Stimulated activated CD4-positive, alpha-beta T cell treated with anti-CD3 and anti-CD28 coated beads, Interleukin-4, amount 100 ng/mL, for 4 hours (primary cell): ENCODE data around the gene CAPZA1.
"Not testable (repeated sequence)": the region's sequence is repeated elsewhere in the genome, so short reads cannot be mapped to it uniquely, and the experiment has no call there.

ENCODE experiments used
- DNase-seq, 2 experiments: peaks; one replicate each; pipeline ENCODE4 v3.0.0-alpha.2; 2020

The CAPZA1 gene

DNA sequence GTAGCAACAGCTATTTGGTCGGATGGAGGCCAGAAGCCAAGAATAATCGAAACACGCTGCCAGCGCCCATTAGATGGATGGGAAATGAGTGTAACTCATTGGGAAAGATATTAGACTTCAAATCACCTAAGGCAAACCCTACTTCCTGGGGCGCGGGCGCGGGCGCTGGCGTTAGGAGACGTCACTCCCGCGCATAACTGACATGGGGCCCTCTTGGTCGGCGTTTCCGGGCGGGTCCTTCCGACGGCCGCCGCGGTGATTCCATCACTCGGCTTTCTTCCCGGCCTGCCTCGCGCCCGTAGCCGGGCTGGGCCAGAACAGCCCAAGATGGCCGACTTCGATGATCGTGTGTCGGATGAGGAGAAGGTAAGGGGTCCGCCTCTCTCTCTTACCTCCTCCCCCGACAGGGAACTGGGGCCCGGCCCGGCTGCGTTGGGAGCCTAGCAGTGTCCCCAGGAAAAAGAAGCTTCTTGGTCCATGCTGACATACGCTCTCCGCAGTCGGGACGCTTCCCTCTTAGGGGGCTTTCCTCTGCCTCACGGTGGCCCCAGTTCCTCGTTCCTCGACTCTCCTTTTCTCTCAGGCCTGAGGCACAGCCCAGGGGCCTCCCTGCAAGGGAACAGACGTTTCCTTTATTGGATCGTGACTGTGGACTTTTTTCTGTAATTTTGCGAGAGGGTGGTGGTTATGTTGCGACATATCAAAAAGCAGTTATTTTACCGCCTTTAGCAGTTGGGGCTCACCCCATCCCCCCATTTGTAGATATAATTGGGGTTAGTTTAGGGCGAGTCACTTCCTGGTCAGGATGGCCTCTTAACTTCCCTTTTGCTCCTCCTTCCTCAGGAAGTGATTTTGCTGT is at the start of gene CAPZA1:
Gene CAPZA1 (plus strand): TSS at position 315 of the 859 bp plus-strand sequence. CDS start 13 bp downstream, at position 328.
- DNase-seq, result peak; percentile 86 to 89

GRCh38 chr1:112575154-112575804 is 44.4 kb upstream of the CAPZA1 start:
- DNase-seq, result no peak

DNA sequence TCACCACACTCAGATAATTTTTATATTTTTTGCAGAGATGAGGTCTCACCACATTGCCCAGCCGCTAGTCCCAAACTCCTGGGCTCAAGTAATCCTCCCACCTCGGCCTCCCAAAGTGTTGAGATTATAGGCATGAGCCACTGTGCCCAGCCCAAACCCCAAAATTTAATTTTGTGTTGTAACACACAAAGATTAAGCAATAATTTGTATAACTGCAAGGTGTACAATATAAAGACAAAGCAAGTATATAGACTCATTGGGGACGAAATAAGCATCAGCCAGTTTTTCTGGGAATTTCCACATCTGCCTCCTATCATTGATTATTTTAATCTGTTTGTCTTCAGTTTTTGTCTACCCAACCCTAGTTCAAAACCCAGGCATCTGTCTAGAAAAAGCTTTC is 43.4 kb upstream of the CAPZA1 start:
- DNase-seq, result no peak

- no peak for DNase-seq
These were observed 39.7 kb upstream of the CAPZA1 start for GRCh38 chr1:112579801-112580510.

DNA sequence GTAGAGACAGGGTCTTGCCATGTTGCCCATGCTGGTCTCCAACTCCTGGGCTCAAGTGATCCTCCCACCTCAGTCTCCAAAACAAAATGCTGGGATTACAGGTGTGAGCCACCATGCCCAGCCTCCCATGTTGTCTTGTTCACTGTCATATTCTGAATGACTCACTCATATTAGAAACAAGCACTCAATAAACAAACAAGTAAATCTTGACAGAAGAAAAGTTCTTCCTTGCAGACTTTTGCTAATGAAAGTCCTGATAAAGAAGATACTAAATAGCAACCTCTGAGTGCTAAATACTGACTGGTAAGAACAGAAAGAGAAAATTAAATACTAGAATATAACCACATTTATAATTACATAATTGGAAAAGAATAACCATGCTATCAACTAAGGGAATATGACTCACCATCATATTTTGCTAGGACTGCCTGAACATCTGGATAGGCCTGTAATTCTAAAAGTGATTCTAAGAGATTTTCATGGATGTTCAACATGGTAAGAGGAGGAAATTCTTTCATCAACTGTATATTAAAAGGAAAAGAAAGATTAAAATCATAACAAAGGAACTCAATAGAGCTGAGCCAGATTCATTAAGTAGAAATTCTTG is 37.9 kb upstream of the CAPZA1 start:
- no peak for DNase-seq

DNA sequence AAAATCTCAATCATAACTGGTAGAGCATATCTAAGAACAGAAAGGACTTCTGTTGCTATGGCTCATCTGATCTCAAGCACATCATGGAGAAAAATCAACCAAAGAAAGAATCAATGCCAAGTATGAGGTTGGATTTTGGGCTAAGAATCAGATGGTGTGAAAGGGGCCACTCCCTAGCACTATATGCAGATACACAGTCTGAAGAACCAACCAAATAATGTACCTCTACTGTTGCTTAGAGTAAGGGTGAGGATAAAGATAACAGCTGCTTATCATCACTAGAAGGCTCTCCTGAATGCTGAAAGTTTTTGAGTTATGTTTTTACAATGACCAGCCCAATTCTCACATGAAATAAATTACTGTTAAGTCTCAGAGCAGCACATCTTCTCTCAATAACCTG is 36.3 kb upstream of the CAPZA1 start:
- DNase-seq, result no peak

DNA sequence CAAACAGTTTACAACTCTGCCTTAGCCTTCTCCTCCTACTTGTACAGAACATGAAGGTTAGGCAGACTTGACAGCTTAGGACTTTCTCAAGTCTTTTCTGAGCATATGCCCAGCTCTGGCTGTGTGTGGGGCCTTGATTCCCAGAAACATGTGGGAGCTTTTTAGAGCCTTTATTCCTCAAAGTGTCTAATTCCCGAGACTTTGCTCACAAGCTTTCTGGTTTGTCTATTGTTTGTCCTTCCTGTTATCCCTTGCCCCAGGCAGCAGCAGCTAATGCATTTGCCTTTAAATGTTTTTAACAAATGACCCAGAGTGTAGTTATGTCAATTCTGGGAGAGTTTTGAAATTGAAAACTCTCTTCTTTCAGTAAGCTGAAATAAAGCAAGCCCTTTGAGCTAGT is 29.9 kb upstream of the CAPZA1 start:
- no peak for DNase-seq

DNA sequence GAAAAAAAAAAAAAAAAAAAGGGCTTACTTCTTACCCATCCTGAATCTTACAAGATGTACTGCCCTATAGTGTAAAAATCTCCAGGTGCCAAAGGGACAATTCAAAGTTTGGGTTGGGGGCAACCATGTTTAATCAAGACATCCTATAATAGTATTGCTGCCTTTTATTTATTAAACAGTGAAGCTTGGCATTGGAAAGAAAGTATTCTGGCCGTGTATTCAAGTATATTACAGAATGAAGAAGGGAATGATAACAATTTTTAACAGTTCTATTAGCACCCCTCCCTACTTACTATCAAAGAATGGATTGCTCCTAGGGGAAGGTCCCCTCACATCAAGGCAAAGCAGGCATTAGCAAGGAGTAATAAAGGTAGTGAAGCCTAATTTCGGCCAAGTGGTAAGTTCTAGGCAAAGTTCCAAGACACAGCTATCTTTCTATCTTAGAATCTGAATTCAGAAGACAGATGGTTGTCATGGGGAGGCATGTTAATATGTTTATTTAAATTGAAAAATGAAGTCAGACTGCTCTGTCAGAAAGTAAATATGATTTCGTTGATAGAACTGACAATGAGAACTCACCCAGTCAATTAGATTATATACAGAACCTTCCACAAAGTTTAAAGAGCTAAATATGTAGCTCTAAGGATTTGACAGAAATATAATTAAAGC is 25.3 kb upstream of the CAPZA1 start:
- no peak for DNase-seq

GRCh38 chr1:112599477-112599876 is 20.2 kb upstream of the CAPZA1 start:
- DNase-seq, result no peak

DNA sequence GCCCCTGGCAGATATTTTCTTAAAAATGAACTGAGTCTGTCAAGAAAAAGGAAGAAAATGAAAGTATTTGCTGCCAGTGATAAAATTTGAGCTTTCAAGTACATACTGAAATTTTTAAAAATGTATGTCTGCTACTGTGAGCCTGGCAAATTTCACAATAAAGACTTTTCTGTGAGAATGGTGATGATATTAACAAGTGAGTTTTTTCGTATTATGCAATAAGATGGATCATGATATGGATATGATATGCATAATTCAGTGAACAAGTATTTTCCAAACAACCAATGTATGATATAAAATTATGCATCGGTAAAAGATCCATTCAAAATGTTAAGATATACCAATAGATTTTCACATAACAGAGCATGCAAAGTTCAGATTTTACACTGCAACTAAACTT is 16.6 kb upstream of the CAPZA1 start:
- no peak for DNase-seq

- no peak for DNase-seq
These were observed 16.1 kb upstream of the CAPZA1 start for GRCh38 chr1:112603541-112603940.

DNA sequence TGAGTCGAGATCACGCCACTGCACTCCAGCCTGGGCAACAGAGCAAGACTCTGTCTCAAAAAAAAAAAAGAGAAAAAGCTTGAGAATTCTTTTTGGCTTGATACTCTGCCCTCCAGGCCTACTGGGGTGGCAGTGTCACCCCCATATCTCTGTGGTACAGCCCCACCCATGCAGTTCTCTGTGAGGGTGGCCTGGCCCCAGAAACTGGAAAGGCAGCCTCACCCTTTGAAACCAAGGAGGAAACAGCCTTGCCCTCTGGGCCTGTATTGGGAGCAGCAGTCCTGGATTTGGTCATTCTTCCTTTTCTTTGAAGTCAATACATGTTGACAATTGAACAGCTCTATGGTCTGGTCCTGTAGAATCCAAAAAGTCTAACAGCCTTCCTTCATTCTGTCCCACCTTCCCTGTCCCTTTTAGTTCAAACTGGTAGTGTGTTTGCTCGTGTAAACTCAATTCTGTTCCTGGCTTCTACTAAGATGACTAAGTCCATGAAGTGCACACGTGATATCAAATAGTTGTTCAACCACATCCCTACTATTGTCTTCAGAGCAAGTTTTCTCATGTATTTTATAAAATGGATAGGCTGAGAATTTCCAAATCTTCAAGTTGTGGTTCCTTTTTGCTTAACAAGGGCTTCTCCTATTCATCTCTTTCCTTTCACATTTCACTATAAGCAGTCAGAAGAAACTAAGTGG is 13.9 kb upstream of the CAPZA1 start:
- DNase-seq, result no peak

DNA sequence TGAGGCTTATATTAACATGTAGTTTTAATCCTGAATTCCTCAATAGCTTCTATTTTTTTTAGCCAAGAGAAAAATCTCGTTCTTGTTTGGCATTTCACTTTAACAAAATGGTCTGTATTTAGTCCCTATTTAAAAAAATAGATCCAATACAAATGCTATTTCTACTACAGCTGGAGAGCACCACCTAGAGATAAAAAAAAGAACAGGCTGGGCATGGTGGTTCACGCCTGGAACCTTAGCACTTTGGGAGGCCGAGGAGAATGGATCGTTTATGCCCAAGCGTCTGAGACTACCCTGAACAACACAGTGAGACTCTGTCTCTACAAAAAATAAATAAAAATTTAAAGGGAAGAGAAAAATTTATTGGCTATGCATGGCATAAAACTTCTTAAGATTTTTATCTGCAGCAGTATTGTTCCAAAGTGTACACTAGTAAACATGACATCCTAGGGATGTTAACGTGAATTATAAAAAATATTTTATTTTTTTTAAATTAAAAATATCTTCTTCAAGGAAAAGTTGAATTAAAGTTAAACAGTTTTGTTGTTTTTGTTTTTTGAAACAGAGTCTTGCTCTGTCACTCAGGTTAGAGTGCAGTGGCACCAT is 5.1 kb upstream of the CAPZA1 start:
- DNase-seq, result no peak

GRCh38 chr1:112618114-112618720 is 1.4 kb upstream of the CAPZA1 start:
- DNase-seq, result peak in 1 of 2 experiments; percentile 20

DNA sequence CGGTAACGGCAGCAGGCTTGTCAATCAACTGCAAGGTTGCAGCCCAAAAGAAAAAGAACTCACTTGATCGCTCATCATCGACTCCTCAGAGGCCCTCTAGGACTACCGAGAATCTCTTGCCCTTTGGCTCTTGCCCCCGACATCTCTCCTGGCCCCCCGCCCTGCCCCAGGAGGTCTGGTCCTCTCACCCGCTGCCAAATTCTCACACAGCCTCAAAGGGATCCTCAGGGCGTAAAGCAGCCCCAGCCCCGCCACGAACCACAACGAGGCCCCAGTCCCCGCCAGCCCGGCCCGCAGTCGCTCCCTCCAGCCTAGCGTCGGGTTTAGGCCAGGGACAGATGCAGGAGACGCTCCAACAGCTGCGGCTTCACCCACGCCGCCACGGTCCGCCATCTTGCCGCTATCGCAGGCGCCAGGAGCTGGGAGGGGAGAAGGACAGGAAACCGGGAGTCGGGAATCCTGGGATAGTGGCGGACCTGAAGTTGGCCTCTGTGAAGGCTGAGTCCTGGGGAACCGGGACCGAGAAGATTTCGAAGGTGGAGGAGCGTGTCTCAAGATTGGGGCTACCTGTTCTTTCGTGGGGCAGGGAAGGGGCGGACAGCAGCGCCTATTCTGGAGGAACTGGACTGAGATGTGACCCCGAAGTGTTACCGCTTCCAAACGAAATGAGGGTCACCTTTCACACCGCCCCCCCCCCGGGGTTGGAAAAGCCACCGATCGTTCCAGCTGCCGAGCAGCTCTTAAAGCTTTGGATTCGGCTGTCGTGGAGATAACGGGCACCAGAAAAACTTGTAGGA is 713 bp upstream of the CAPZA1 start, which contains the start of gene ST7L:
Gene ST7L (minus strand): TSS at position 421 of the 797 bp plus-strand sequence. CDS start 28 bp downstream, at position 393.
- peak; percentile 48 to 54 for DNase-seq

GRCh38 chr1:112620377-112620695 is 704 bp downstream of the CAPZA1 start:
- no peak for DNase-seq

DNA sequence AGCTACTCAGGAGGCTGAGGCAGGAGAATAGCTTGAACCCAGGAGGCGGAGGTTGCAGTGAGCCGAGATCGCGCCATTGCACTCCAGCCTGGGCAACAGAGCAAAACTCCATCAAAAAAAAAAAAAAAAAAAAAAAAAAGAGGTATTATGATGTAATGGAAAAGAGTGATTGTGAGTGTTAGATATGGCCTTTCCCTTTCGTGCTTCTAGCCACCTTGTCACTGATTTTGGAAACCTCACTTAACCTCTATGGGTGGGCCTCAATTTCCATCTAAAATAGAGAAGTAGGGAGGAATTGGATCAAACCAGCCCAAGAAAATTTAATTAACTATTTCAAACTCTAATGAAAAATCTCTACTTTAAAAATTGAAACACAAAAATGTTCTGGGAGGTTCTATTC is 4.9 kb downstream of the CAPZA1 start:
- not testable (repeated sequence) for DNase-seq

GRCh38 chr1:112625696-112626095 is 6.1 kb downstream of the CAPZA1 start:
- DNase-seq, result no peak

DNA sequence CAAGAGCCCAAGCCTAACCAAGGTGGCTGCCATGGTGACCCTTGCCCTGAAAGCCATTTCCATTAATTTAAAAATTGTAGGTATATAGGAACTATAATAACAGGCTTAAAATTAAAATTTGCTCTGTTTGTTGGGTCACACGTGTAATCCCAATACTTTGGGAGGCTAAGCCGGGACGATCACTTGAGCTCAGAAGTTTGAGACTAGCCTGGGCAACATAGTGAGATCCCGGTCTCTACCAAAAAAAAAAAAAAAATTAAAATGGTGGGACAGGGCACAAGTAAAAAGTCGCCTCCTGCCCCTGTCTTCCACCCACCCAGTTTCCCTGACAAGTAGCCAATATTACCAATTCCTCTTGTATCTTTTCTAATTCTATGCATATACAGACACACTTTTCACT is 6.6 kb downstream of the CAPZA1 start:
- no peak for DNase-seq

DNA sequence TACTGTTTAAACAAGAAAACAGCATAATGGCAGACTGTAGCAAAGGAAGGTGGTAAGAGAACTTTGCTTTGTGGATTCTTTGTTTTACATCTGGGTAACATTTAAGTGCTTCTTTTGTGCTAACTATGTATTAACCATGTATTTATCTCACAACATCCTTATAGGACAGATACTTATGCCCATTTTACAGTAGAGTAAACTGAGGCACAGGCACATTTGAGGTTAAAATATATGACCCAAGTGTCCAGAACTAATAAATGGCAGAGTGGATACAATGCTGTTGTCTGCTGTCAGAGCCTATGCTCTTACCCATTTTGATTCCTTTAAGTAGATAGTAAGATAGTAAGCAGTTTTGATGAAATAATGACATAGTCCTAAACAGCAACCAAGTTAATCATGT is 7.3 kb downstream of the CAPZA1 start:
- DNase-seq, result no peak
